Measurements from ENCODE around the gene RPTOR. TPM values are rescaled to one million over a fixed set of nuclear protein-coding genes. Genes with fewer than 3 reads are reported as not detected.

Gene RPTOR
- total RNA-seq, 1 donor from 2014 or later = 32.0 TPM

DNA sequence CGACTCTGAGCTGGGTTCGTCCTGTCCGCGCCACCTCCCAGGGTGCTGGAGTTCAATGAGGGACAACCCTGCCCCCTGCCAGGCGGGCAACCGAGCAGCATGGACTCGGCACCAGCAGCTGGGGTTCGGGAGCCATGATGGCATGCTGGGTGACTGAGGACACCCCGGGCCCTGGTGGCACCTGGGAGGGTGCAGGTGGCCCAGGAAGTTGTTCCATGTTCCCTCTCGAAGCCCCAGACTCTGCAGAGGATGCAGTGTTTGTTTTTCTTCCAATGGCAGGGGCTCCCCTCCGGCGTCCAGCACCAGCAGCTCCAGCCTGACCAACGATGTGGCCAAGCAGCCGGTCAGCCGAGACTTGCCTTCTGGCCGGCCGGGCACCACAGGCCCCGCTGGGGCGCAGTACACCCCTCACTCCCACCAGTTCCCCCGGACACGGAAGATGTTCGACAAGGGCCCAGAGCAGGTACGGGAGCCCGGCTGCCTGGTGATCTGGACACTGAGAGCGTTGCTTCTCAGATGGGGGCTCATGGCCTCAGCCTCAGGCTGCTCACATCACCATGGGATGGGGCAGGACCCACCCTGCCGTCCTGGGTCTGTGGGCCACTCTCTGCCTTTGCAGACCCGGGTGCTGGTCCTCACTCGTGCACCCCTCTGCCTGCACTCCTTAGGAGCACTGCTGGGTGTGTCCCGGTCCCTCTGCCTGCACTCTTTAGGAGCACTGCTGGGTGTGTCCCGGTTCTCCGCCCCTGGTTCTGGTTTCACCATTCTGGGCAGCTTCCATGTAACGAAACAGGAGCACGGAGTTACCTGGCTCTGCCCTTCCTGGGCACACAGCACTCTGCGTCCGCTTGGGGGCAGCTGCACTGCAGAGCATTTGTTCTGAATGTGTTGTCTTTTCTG is 378.8 kb downstream of the RPTOR start:
- no peak overlapping the region for H3K9ac ChIP-seq (ENCODE audit: low read length)
- H3K4me1 ChIP-seq (ENCODE audit: insufficient read depth, low read length) = peaks cover 28% of the 10 kb centered on the region
- H3K36me3 ChIP-seq (ENCODE audit: insufficient read depth, low read length) = no peaks in the 10 kb centered on the region
- no peaks in the 10 kb centered on the region for H3K79me2 ChIP-seq (ENCODE audit: insufficient read depth, low read length)
- peaks cover 13% of the 10 kb centered on the region for H3K36me3 Mint-ChIP-seq (ENCODE audit: low read depth, unreplicated experiment)
- no peak overlapping the region for H3K27ac Mint-ChIP-seq (ENCODE audit: unreplicated experiment)
- H3K4me2 ChIP-seq (ENCODE audit: low read length) = no peak overlapping the region
- H3K27ac ChIP-seq (ENCODE audit: low read depth, low read length) = no peak overlapping the region
- no peak overlapping the region for H3K4me3 ChIP-seq (ENCODE audit: insufficient read depth, low read depth, low read length)
- TF ChIP-seq, protein P1, sequence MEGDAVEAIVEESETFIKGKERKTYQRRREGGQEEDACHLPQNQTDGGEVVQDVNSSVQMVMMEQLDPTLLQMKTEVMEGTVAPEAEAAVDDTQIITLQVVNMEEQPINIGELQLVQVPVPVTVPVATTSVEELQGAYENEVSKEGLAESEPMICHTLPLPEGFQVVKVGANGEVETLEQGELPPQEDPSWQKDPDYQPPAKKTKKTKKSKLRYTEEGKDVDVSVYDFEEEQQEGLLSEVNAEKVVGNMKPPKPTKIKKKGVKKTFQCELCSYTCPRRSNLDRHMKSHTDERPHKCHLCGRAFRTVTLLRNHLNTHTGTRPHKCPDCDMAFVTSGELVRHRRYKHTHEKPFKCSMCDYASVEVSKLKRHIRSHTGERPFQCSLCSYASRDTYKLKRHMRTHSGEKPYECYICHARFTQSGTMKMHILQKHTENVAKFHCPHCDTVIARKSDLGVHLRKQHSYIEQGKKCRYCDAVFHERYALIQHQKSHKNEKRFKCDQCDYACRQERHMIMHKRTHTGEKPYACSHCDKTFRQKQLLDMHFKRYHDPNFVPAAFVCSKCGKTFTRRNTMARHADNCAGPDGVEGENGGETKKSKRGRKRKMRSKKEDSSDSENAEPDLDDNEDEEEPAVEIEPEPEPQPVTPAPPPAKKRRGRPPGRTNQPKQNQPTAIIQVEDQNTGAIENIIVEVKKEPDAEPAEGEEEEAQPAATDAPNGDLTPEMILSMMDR (IDR thresholded peaks at IDR 0.05; ENCODE audit: insufficient read depth, low read depth, low read length) = no peak
- no peak for TF ChIP-seq EZH2 (IDR thresholded peaks at IDR 0.05; ENCODE audit: insufficient read depth, low read length)
- H3K4me1 Mint-ChIP-seq (ENCODE audit: low read depth, unreplicated experiment) = peaks cover 11% of the 10 kb centered on the region
- H3K27me3 Mint-ChIP-seq (ENCODE audit: low read depth, unreplicated experiment) = no peaks in the 10 kb centered on the region
- no peaks in the 10 kb centered on the region for H3K9me3 ChIP-seq (ENCODE audit: insufficient read depth, low read depth, low read length)
- H3K27me3 ChIP-seq (ENCODE audit: insufficient read depth, low read length) = no peaks in the 10 kb centered on the region
- H2AFZ ChIP-seq (ENCODE audit: low read depth, low read length) = no peak overlapping the region
- no peaks in the 10 kb centered on the region for H3K9me3 Mint-ChIP-seq (ENCODE audit: unreplicated experiment)
- DNase-seq (ENCODE audit: low read depth) (no peak), FAIRE-seq (no peak)
- H3K4me3 Mint-ChIP-seq (ENCODE audit: unreplicated experiment) = no peak overlapping the region
- H4K20me1 ChIP-seq (ENCODE audit: insufficient read depth, low read length) = no peaks in the 10 kb centered on the region

DNA sequence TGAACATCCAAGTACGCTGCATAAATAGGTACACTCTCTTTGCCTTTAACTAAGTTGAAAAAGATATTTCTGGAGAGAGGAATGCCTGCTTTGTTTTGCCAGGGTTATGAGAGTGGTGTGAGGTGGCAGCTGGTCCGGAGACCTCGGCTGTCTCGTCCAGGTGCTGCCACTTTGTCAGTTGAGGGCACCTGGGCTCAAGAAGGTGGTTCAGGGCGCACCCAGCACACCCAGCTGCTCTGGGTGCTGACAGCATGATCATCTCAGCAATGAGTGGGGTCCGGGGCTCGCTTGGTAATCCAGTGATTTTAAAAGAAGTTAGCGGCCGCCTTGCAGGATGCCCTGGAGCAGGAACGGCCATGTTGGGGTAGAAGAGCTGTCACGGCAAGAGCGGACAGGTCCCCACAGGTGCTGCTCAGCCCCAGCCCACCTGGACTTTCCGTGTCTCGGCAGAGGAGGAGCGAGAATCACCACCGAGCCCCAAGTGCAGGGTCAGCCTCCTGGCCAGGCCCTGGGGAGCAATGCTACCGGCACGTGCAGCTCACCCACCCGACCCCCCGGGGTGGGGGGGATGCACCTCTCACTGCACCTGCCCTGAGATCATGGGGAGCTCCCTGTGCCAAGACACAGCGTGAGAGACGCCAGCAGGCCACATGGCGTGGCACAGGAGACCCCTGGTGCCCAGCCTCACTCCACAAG is 379.6 kb downstream of the RPTOR start:
- peaks cover 11% of the 10 kb centered on the region for H3K4me1 Mint-ChIP-seq (ENCODE audit: low read depth, unreplicated experiment)
- Histone ChIP-seq H2AFZ (ENCODE audit: low read depth, low read length) (no peak overlapping the region), H3K4me2 (ENCODE audit: low read length) (no peak overlapping the region), H3K36me3 (ENCODE audit: insufficient read depth, low read length) (no peaks in the 10 kb centered on the region), H3K4me3 (ENCODE audit: insufficient read depth, low read depth, low read length) (no peak overlapping the region), H3K27me3 (ENCODE audit: insufficient read depth, low read length) (no peaks in the 10 kb centered on the region), H3K9ac (ENCODE audit: low read length) (no peak overlapping the region), H4K20me1 (ENCODE audit: insufficient read depth, low read length) (no peaks in the 10 kb centered on the region), H3K4me1 (ENCODE audit: insufficient read depth, low read length) (peaks cover 25% of the 10 kb centered on the region), H3K79me2 (ENCODE audit: insufficient read depth, low read length) (no peaks in the 10 kb centered on the region), H3K27ac (ENCODE audit: low read depth, low read length) (no peak overlapping the region), H3K9me3 (ENCODE audit: insufficient read depth, low read depth, low read length) (no peaks in the 10 kb centered on the region)
- peaks cover 13% of the 10 kb centered on the region for H3K36me3 Mint-ChIP-seq (ENCODE audit: low read depth, unreplicated experiment)
- H3K27ac Mint-ChIP-seq (ENCODE audit: unreplicated experiment) = peak overlapping the region; percentile 47
- DNase-seq (ENCODE audit: low read depth) (no peak), FAIRE-seq (no peak)
- H3K4me3 Mint-ChIP-seq (ENCODE audit: unreplicated experiment) = no peak overlapping the region
- TF ChIP-seq EZH2 (IDR thresholded peaks at IDR 0.05; ENCODE audit: insufficient read depth, low read length) = no peak
- TF ChIP-seq, protein P1 (IDR thresholded peaks at IDR 0.05; ENCODE audit: insufficient read depth, low read depth, low read length) = no peak
- H3K27me3 Mint-ChIP-seq (ENCODE audit: low read depth, unreplicated experiment) = no peaks in the 10 kb centered on the region
- no peaks in the 10 kb centered on the region for H3K9me3 Mint-ChIP-seq (ENCODE audit: unreplicated experiment)
